ENCODE results near the gene PDXP. TPM values are rescaled to one million over a fixed set of nuclear protein-coding genes. Genes with fewer than 3 reads are reported as not detected.

PDXP gene
- total RNA-seq, 1 experiment from 2014 or later = 42.7 TPM

GRCh38 chr22:37647928-37648327, 10.6 kb upstream of the PDXP start:
- Histone ChIP-seq H3K4me2 (ENCODE audit: low read length) (peak overlapping the region; percentile 49), H4K20me1 (ENCODE audit: insufficient read depth) (no peaks in the 10 kb centered on the region), H3K27ac (ENCODE audit: low read depth, low read length) (peak overlapping the region; percentile 66), H3K79me2 (ENCODE audit: insufficient read depth, low read length) (no peaks in the 10 kb centered on the region), H3K4me3 (replicated peaks in 1 of 2; ENCODE audit: low read depth in 1 of 2, low read length in 2 of 2) (no peak overlapping the region), H3K9me3 (ENCODE audit: control insufficient read depth in 1 of 2, insufficient read depth in 1 of 2, low read depth in 1 of 2, low read length in 2 of 2) (no peaks in the 10 kb centered on the region), H3K9ac (ENCODE audit: low read length) (peak overlapping the region; percentile 47), H3K36me3 (ENCODE audit: control insufficient read depth in 1 of 2, insufficient read depth in 2 of 2, low read length in 2 of 2) (peaks cover 17 to 37% of the 10 kb centered on the region in 2 experiments; a peak in 3 of 4 replicates), H3K27me3 (ENCODE audit: insufficient read depth, low read length) (no peaks in the 10 kb centered on the region), H3K9me2 (ENCODE audit: insufficient read depth) (no peaks in the 10 kb centered on the region), H2AFZ (ENCODE audit: low read depth, low read length, poor library complexity, severe bottlenecking) (no peak overlapping the region), H3K4me1 (ENCODE audit: control insufficient read depth in 1 of 2, insufficient read depth in 2 of 2, low read length in 2 of 2) (peaks cover 21 to 32% of the 10 kb centered on the region in 2 experiments)
- TF ChIP-seq TCF7L2 (IDR thresholded peaks at IDR 0.05; ENCODE audit: borderline replicate concordance, extremely low read depth, insufficient read depth, insufficient read length) (peak; percentile 83), REST (IDR thresholded peaks at IDR 0.05; ENCODE audit: low read depth) (no peak), CEBPB (IDR thresholded peaks at IDR 0.05; ENCODE audit: low read depth) (no peak), JUND (IDR thresholded peaks at IDR 0.05) (no peak), ZBTB33 (IDR thresholded peaks at IDR 0.05; ENCODE audit: extremely low read depth, insufficient replicate concordance, low read length) (no peak), RAD21 (IDR thresholded peaks at IDR 0.05; ENCODE audit: low read depth) (no peak)
- ChIA-PET CTCF (no interaction called here), POLR2A (interaction anchor here (0.7 to 2.3 kb wide), 3 partner anchors 10 to 100 kb away, joined by 3 to 11 read pairs (median 4); partner anchors contain the start of gene PDXP), RAD21 (ENCODE audit: low non-redundant PET in 1 of 2, low total read pairs in 2 of 2, uncharacterized antibody in 2 of 2, unreplicated experiment in 2 of 2) (interaction anchor here in 1 of 2 experiments (0.7 kb wide), 1 partner anchor 11 kb away, joined by 3 read pairs; the partner anchor contains the start of gene PDXP)
- no TSS peak for BruUV-seq (replicated peaks)
- ATAC-seq = peak; percentile 84
- peak; percentile 81 for DNase-seq (ENCODE audit: low read depth, low spot score)
- intact Hi-C loops (cut with micrococcal nuclease) = no loop called here

Data from HCT116 (cell line).